Mesenchymal stem cell (in vitro differentiated cells and primary cell): ENCODE results near the gene CD248.
A peak's percentile ranks its signal among the peaks of the same experiment; 100 is the strongest.

Experiments
- DNase-seq: peaks from one replicate; pipeline ENCODE4 v3.0.0-alpha.2; 2013
- H2AFZ ChIP-seq: one replicate; pipeline ENCODE4 v1.6.1; 2013; ENCODE audit warnings: low read depth, mild to moderate bottlenecking, control low read depth, inconsistent platforms, low read length, moderate library complexity
- H2AK5ac ChIP-seq: 2 replicates; pipeline ENCODE4 v1.6.1; 2013; ENCODE audit warnings: low read length, moderate library complexity, mild to moderate bottlenecking, inconsistent platforms; ENCODE audit not compliant: severe bottlenecking
- H2BK120ac ChIP-seq: one replicate; pipeline ENCODE4 v1.6.1; 2013; ENCODE audit warnings: low read depth, mild to moderate bottlenecking, inconsistent platforms, low read length, moderate library complexity
- H2BK12ac ChIP-seq, 2 experiments: one replicate each; pipeline ENCODE4 v1.6.1; 2013; ENCODE audit warnings: inconsistent platforms in 2 of 2, low read length in 2 of 2, mild to moderate bottlenecking in 2 of 2, moderate library complexity in 2 of 2, control low read depth in 1 of 2
- H2BK15ac ChIP-seq: one replicate; pipeline ENCODE4 v1.6.1; 2013; ENCODE audit warnings: mild to moderate bottlenecking, low read depth, inconsistent platforms; ENCODE audit not compliant: poor library complexity, severe bottlenecking
- H2BK5ac ChIP-seq: 2 replicates; pipeline ENCODE4 v1.6.1; 2013; ENCODE audit warnings: low read depth, mild to moderate bottlenecking, low read length, control low read depth, inconsistent platforms; ENCODE audit not compliant: poor library complexity, severe bottlenecking
- H3K14ac ChIP-seq, 2 experiments: one replicate each; pipeline ENCODE4 v1.6.1; 2013; ENCODE audit warnings: inconsistent platforms in 2 of 2, low read length in 2 of 2, control low read depth in 1 of 2, mild to moderate bottlenecking in 1 of 2, moderate library complexity in 1 of 2
- H3K18ac ChIP-seq, 2 experiments: one replicate each; pipeline ENCODE4 v1.6.1; 2013; ENCODE audit warnings: inconsistent platforms in 2 of 2, low read length in 2 of 2, control low read depth in 1 of 2, low read depth in 1 of 2, mild to moderate bottlenecking in 1 of 2
- H3K23ac ChIP-seq, 2 experiments: one replicate each; pipeline ENCODE4 v1.6.1; 2013; ENCODE audit warnings: inconsistent platforms in 2 of 2, low read length in 2 of 2, mild to moderate bottlenecking in 2 of 2, moderate library complexity in 2 of 2, control low read depth in 1 of 2
- H3K27ac ChIP-seq: 2 replicates; pipeline ENCODE4 v1.5.1; 2013; ENCODE audit warnings: mild to moderate bottlenecking, moderate library complexity, low read length, control low read depth, inconsistent platforms; ENCODE audit not compliant: poor library complexity, severe bottlenecking
- H3K27me3 ChIP-seq, 2 experiments: 2 replicates each; pipeline versions ENCODE4 v1.6.1 to v1.7.0; 2013; ENCODE audit warnings: low read length in 2 of 2, mild to moderate bottlenecking in 2 of 2, moderate library complexity in 2 of 2, control low read depth in 1 of 2, inconsistent platforms in 1 of 2; ENCODE audit not compliant: control insufficient read depth in 1 of 2, insufficient read depth in 1 of 2
- H3K36me3 ChIP-seq, 2 experiments: 2 replicates each; pipeline versions ENCODE4 v1.6.1 to v1.7.0; 2013; ENCODE audit warnings: low read length in 2 of 2, control low read depth in 1 of 2, inconsistent platforms in 1 of 2, low read depth in 1 of 2, mild to moderate bottlenecking in 1 of 2; ENCODE audit not compliant: insufficient read depth in 2 of 2, control insufficient read depth in 1 of 2
- H3K4ac ChIP-seq, 2 experiments: one replicate each; pipeline ENCODE4 v1.6.1; 2013; ENCODE audit warnings: inconsistent platforms in 2 of 2, low read length in 2 of 2, mild to moderate bottlenecking in 2 of 2, moderate library complexity in 2 of 2, control low read depth in 1 of 2, low read depth in 1 of 2
- H3K4me1 ChIP-seq: 2 replicates; pipeline ENCODE4 v1.6.1; 2013; ENCODE audit warnings: low read depth, low read length, control low read depth; ENCODE audit not compliant: control insufficient read depth, insufficient read depth
- H3K4me2 ChIP-seq: 2 replicates; pipeline ENCODE4 v1.6.1; 2013; ENCODE audit warnings: low read length, mild to moderate bottlenecking, inconsistent platforms; ENCODE audit not compliant: poor library complexity, severe bottlenecking
- H3K4me3 ChIP-seq, 2 experiments: 2 replicates each; pipeline versions ENCODE4 v1.5.1 to v1.7.0; 2013; ENCODE audit warnings: low read length in 2 of 2, mild to moderate bottlenecking in 2 of 2, control low read depth in 1 of 2, low read depth in 1 of 2; ENCODE audit not compliant: insufficient read depth in 1 of 2
- H3K79me1 ChIP-seq: replicated peaks from 2 replicates; pipeline ENCODE4 v1.6.1; 2013; ENCODE audit warnings: mild to moderate bottlenecking, control low read depth, low read length, inconsistent platforms; ENCODE audit not compliant: poor library complexity, severe bottlenecking
- H3K9ac ChIP-seq: 2 replicates; pipeline ENCODE4 v1.7.0; 2013; ENCODE audit warnings: mild to moderate bottlenecking, low read length, moderate library complexity
- H3K9me3 ChIP-seq: 2 replicates; pipeline ENCODE4 v1.7.0; 2013; ENCODE audit warnings: mild to moderate bottlenecking, low read length; ENCODE audit not compliant: control insufficient read depth
- H4K8ac ChIP-seq: one replicate; pipeline ENCODE4 v1.6.1; 2013; ENCODE audit warnings: inconsistent platforms, mild to moderate bottlenecking, low read length, moderate library complexity
- H4K91ac ChIP-seq: one replicate; pipeline ENCODE4 v1.6.1; 2013; ENCODE audit warnings: mild to moderate bottlenecking, low read length, inconsistent platforms
- WGBS: methylation state at CpG from one replicate; pipeline ENCODE4 v1.1.7; 2013; ENCODE audit warnings: mixed read lengths; 5-methylcytosine and 5-hydroxymethylcytosine counted together

The CD248 gene

GRCh38 chr11:66312549-66313320 is 4.1 kb downstream of the CD248 start:
- H3K27me3 ChIP-seq: peaks cover 0 to under 1% of the 10 kb centered on the region in 2 experiments
- peak overlapping the region; percentile 94 for H2BK120ac ChIP-seq
- H3K27ac ChIP-seq: peak overlapping the region; percentile 95
- peak overlapping the region; percentile 79 to 90 for H3K4ac ChIP-seq
- H3K23ac ChIP-seq: no peak overlapping the region
- H2AFZ ChIP-seq: peak overlapping the region; percentile 29
- H3K36me3 ChIP-seq: peaks cover 8 to 17% of the 10 kb centered on the region in 2 experiments
- peak overlapping the region; percentile 96 for H4K91ac ChIP-seq
- no peaks in the 10 kb centered on the region for H3K9me3 ChIP-seq
- under 1% methylated on average over 47 of the region's 52 CpGs for whole genome bisulfite sequencing
- peak overlapping the region; percentile 33 for H2AK5ac ChIP-seq
- peak overlapping the region; percentile 98 to 99 for H3K18ac ChIP-seq
- peaks cover 43% of the 10 kb centered on the region for H3K4me1 ChIP-seq
- H3K14ac ChIP-seq: peak overlapping the region in 1 of 2 experiments; percentile 14
- peak overlapping the region; percentile 94 for H3K9ac ChIP-seq
- peak overlapping the region; percentile 98 for H4K8ac ChIP-seq
- H2BK15ac ChIP-seq: no peak overlapping the region
- peak overlapping the region; percentile 87 to 96 for H2BK12ac ChIP-seq
- peaks cover 5% of the 10 kb centered on the region for H3K79me1 ChIP-seq
- peak overlapping the region; percentile 54 to 99 for H3K4me3 ChIP-seq
- DNase-seq: peak; percentile 99
- peak overlapping the region; percentile 48 for H2BK5ac ChIP-seq
- peak overlapping the region; percentile 88 for H3K4me2 ChIP-seq

- no peak overlapping the region for H3K23ac ChIP-seq
- H3K9me3 ChIP-seq: no peaks in the 10 kb centered on the region
- H3K27me3 ChIP-seq: peaks cover 0 to 5% of the 10 kb centered on the region in 2 experiments
- H3K9ac ChIP-seq: peak overlapping the region; percentile 77
- H3K36me3 ChIP-seq: peaks cover 8 to 17% of the 10 kb centered on the region in 2 experiments
- H3K18ac ChIP-seq: peak overlapping the region; percentile 86 to 95
- H3K4me2 ChIP-seq: peak overlapping the region; percentile 88
- H2AFZ ChIP-seq: peak overlapping the region; percentile 29
- peak overlapping the region; percentile 22 to 78 for H3K4ac ChIP-seq
- H3K4me1 ChIP-seq: peaks cover 37% of the 10 kb centered on the region
- H4K91ac ChIP-seq: peak overlapping the region; percentile 89
- H2BK120ac ChIP-seq: peak overlapping the region; percentile 91
- peak overlapping the region; percentile 49 to 87 for H2BK12ac ChIP-seq
- DNase-seq: peak; percentile 94
- H2AK5ac ChIP-seq: no peak overlapping the region
- peaks cover 5% of the 10 kb centered on the region for H3K79me1 ChIP-seq
- H3K14ac ChIP-seq: no peak overlapping the region
- H2BK5ac ChIP-seq: peak overlapping the region; percentile 5
- peak overlapping the region; percentile 54 to 73 for H3K4me3 ChIP-seq
- peak overlapping the region; percentile 87 for H2BK15ac ChIP-seq
- H4K8ac ChIP-seq: peak overlapping the region; percentile 80
- peak overlapping the region; percentile 92 for H3K27ac ChIP-seq
- WGBS: under 1% methylated on average over 42 of the region's 44 CpGs
Measured at GRCh38 chr11:66311965-66312548, 4.8 kb downstream of the CD248 start.

GRCh38 chr11:66311470-66311964 is 5.3 kb downstream of the CD248 start:
- WGBS: 34% methylated on average over 19 of the region's 26 CpGs
- Histone ChIP-seq H2BK120ac (no peak overlapping the region), H3K4me3 (peak overlapping the region in 1 of 2 experiments; percentile 73), H2AK5ac (no peak overlapping the region), H3K4me1 (peaks cover 31% of the 10 kb centered on the region), H3K36me3 (peaks cover 8 to 17% of the 10 kb centered on the region in 2 experiments), H3K27me3 (peaks cover 0 to 5% of the 10 kb centered on the region in 2 experiments), H3K4me2 (no peak overlapping the region), H3K9ac (peak overlapping the region; percentile 77), H3K23ac (no peak overlapping the region), H3K14ac (no peak overlapping the region), H4K8ac (no peak overlapping the region), H3K9me3 (no peaks in the 10 kb centered on the region), H3K27ac (peak overlapping the region; percentile 92), H4K91ac (no peak overlapping the region), H2AFZ (no peak overlapping the region), H3K18ac (peak overlapping the region in 1 of 2 experiments; percentile 28), H2BK12ac (no peak overlapping the region), H3K4ac (no peak overlapping the region), H2BK15ac (peak overlapping the region; percentile 92), H2BK5ac (no peak overlapping the region), H3K79me1 (peaks cover 3% of the 10 kb centered on the region)
- DNase-seq: no peak
